22Rv1 (cell line): ENCODE measurements around the gene PTPRA.

ENCODE experiments used
- ZFX ChIP-seq: fragments of 450-650 bp; IDR thresholded peaks from 2 replicates; pipeline ENCODE4 v1.6.1; 2017; ENCODE audit warnings: antibody characterized with exemption, borderline replicate concordance
- TF ChIP-seq, protein P1 (sequence below): fragments of 450-650 bp; IDR thresholded peaks from 2 replicates; pipeline ENCODE4 v1.5.1; 2017; ENCODE audit warnings: mild to moderate bottlenecking

DNA sequence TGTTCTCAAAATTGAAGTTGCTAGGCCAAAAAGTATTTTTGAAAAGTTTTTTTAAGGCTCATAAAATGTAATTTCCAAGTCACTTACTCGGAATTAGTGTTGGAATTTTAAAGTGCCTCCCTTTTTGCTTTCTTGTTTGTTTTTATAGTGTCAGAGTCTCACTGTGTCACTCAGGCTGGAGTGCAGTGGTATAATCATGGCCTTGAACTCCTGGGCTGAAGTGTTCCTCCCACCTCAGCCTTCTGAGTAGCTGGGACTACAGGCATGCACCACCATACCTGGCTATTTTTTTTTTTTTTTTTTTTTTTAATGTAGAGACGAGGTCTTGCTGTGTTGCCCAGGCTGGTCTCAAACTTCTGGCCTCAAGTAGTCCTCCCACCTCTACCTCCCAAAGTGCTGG, 130.1 kb downstream of the PTPRA start:
- TF ChIP-seq, protein P1, sequence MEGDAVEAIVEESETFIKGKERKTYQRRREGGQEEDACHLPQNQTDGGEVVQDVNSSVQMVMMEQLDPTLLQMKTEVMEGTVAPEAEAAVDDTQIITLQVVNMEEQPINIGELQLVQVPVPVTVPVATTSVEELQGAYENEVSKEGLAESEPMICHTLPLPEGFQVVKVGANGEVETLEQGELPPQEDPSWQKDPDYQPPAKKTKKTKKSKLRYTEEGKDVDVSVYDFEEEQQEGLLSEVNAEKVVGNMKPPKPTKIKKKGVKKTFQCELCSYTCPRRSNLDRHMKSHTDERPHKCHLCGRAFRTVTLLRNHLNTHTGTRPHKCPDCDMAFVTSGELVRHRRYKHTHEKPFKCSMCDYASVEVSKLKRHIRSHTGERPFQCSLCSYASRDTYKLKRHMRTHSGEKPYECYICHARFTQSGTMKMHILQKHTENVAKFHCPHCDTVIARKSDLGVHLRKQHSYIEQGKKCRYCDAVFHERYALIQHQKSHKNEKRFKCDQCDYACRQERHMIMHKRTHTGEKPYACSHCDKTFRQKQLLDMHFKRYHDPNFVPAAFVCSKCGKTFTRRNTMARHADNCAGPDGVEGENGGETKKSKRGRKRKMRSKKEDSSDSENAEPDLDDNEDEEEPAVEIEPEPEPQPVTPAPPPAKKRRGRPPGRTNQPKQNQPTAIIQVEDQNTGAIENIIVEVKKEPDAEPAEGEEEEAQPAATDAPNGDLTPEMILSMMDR = no peak
- TF ChIP-seq ZFX = no peak
